Measurements from ENCODE around the gene PTPN14. TPM values are rescaled to one million over a fixed set of nuclear protein-coding genes. Genes with fewer than 3 reads are reported as not detected.

Gene PTPN14
- total RNA-seq, 5 donors from 2014 or later (not counting 1 experiment from before 2014, with no cell fraction given), result 0.02 to 0.36 (median 0.29) TPM

- POLR2A ChIA-PET, result no interaction called here
- ATAC-seq (replicated peaks in 1 of 4), result no peak
- H3K27me3 ChIP-seq (replicated peaks in 1 of 2; ENCODE audit: control insufficient read depth in 2 of 2, extremely low read depth in 1 of 2, insufficient read depth in 2 of 2, low read length in 1 of 2), result peaks cover 0 to 4% of the 10 kb centered on the region in 2 experiments
- H3K4me1 ChIP-seq (ENCODE audit: control insufficient read depth in 1 of 2, extremely low read depth in 1 of 2, insufficient read depth in 2 of 2, low read length in 2 of 2), result peaks cover 0 to 4% of the 10 kb centered on the region in 2 experiments
- no peak for DNase-seq
- H3K36me3 ChIP-seq (ENCODE audit: control insufficient read depth in 2 of 2, extremely low read depth in 1 of 2, insufficient read depth in 1 of 2, low read length in 1 of 2), result no peaks in the 10 kb centered on the region
- H3K4me3 Mint-ChIP-seq, result no peak overlapping the region
- peaks cover 0 to 3% of the 10 kb centered on the region in 2 donors for H3K27me3 Mint-ChIP-seq
- no peak overlapping the region for H3K27ac ChIP-seq (ENCODE audit: low read length)
- H3K36me3 Mint-ChIP-seq, result no peaks in the 10 kb centered on the region
- CTCF ChIA-PET, result no interaction called here
- H3K9me3 ChIP-seq, result no peaks in the 10 kb centered on the region
- peaks cover 6 to 8% (median 7%) of the 10 kb centered on the region in 3 donors for H3K4me1 Mint-ChIP-seq
- no peak overlapping the region for H3K27ac Mint-ChIP-seq
- H3K9me3 Mint-ChIP-seq, result no peaks in the 10 kb centered on the region
- 0% methylated on average over 1 of the region's 2 CpGs for WGBS (ENCODE audit: insufficient coverage)
- H3K4me3 ChIP-seq (ENCODE audit: control insufficient read depth in 1 of 2, extremely low read depth in 1 of 2, low read length in 1 of 2), result no peak overlapping the region
Observed at GRCh38 chr1:214445831-214446614, 105.4 kb downstream of the PTPN14 start.

- H3K9me3 Mint-ChIP-seq, result no peaks in the 10 kb centered on the region
- no peak overlapping the region for H3K27ac Mint-ChIP-seq
- H3K4me3 Mint-ChIP-seq, result no peak overlapping the region
- Histone ChIP-seq H3K9me3 (no peaks in the 10 kb centered on the region), H3K4me3 (ENCODE audit: control insufficient read depth in 1 of 2, extremely low read depth in 1 of 2, low read length in 1 of 2) (no peak overlapping the region), H3K36me3 (ENCODE audit: control insufficient read depth in 2 of 2, extremely low read depth in 1 of 2, insufficient read depth in 1 of 2, low read length in 1 of 2) (no peaks in the 10 kb centered on the region), H3K27me3 (replicated peaks in 1 of 2; ENCODE audit: control insufficient read depth in 2 of 2, extremely low read depth in 1 of 2, insufficient read depth in 2 of 2, low read length in 1 of 2) (peaks cover 0 to 4% of the 10 kb centered on the region in 2 experiments), H3K27ac (ENCODE audit: low read length) (no peak overlapping the region), H3K4me1 (ENCODE audit: control insufficient read depth in 1 of 2, extremely low read depth in 1 of 2, insufficient read depth in 2 of 2, low read length in 2 of 2) (peaks cover 0 to 10% of the 10 kb centered on the region in 2 experiments)
- H3K36me3 Mint-ChIP-seq, result no peaks in the 10 kb centered on the region
- peaks cover 9 to 15% (median 12%) of the 10 kb centered on the region in 3 donors for H3K4me1 Mint-ChIP-seq
- ChIA-PET CTCF (no interaction called here), POLR2A (no interaction called here)
- no peak for DNase-seq
- ATAC-seq (replicated peaks in 1 of 4), result no peak
- H3K27me3 Mint-ChIP-seq, result peaks cover 0 to 3% of the 10 kb centered on the region in 2 donors
- 72% methylated on average over 3 of the region's 3 CpGs for WGBS (ENCODE audit: insufficient coverage)
Observed at GRCh38 chr1:214445199-214445598, 106.2 kb downstream of the PTPN14 start.

- H3K27ac Mint-ChIP-seq, result peak overlapping the region in 1 of 2 donors; percentile 4
- no peak for DNase-seq
- H3K4me1 ChIP-seq (ENCODE audit: control insufficient read depth in 1 of 2, extremely low read depth in 1 of 2, insufficient read depth in 2 of 2, low read length in 2 of 2), result peaks cover 0 to 16% of the 10 kb centered on the region in 2 experiments
- ChIA-PET CTCF (interaction anchor here in 1 of 2 donors (0.7 kb wide), 1 partner anchor 13 kb away, joined by 3 read pairs; no protein-coding TSS in a partner anchor), POLR2A (no interaction called here)
- no peaks in the 10 kb centered on the region for H3K9me3 ChIP-seq
- H3K9me3 Mint-ChIP-seq, result no peaks in the 10 kb centered on the region
- H3K27me3 Mint-ChIP-seq, result peaks cover 0 to 3% of the 10 kb centered on the region in 2 donors
- no peaks in the 10 kb centered on the region for H3K36me3 Mint-ChIP-seq
- H3K36me3 ChIP-seq (ENCODE audit: control insufficient read depth in 2 of 2, extremely low read depth in 1 of 2, insufficient read depth in 1 of 2, low read length in 1 of 2), result no peaks in the 10 kb centered on the region
- no CpG with 5 or more reads among the region's 3 CpGs for WGBS (ENCODE audit: insufficient coverage)
- no peak for ATAC-seq (replicated peaks in 1 of 4)
- H3K27ac ChIP-seq (ENCODE audit: low read length), result no peak overlapping the region
- H3K27me3 ChIP-seq (replicated peaks in 1 of 2; ENCODE audit: control insufficient read depth in 2 of 2, extremely low read depth in 1 of 2, insufficient read depth in 2 of 2, low read length in 1 of 2), result no peaks in the 10 kb centered on the region
- H3K4me3 ChIP-seq (ENCODE audit: control insufficient read depth in 1 of 2, extremely low read depth in 1 of 2, low read length in 1 of 2), result no peak overlapping the region
- H3K4me3 Mint-ChIP-seq, result no peak overlapping the region
- H3K4me1 Mint-ChIP-seq, result peaks cover 17 to 24% (median 20%) of the 10 kb centered on the region in 3 donors
Observed at GRCh38 chr1:214444182-214444939, 107.0 kb downstream of the PTPN14 start.

GRCh38 chr1:214441119-214441518 is 110.3 kb downstream of the PTPN14 start:
- Histone ChIP-seq H3K27me3 (replicated peaks in 1 of 2; ENCODE audit: control insufficient read depth in 2 of 2, extremely low read depth in 1 of 2, insufficient read depth in 2 of 2, low read length in 1 of 2) (no peaks in the 10 kb centered on the region), H3K27ac (ENCODE audit: low read length) (no peak overlapping the region), H3K9me3 (no peaks in the 10 kb centered on the region), H3K36me3 (ENCODE audit: control insufficient read depth in 2 of 2, extremely low read depth in 1 of 2, insufficient read depth in 1 of 2, low read length in 1 of 2) (no peaks in the 10 kb centered on the region), H3K4me3 (ENCODE audit: control insufficient read depth in 1 of 2, extremely low read depth in 1 of 2, low read length in 1 of 2) (no peak overlapping the region), H3K4me1 (ENCODE audit: control insufficient read depth in 1 of 2, extremely low read depth in 1 of 2, insufficient read depth in 2 of 2, low read length in 2 of 2) (peaks cover 0 to 25% of the 10 kb centered on the region in 2 experiments)
- no peaks in the 10 kb centered on the region for H3K36me3 Mint-ChIP-seq
- ATAC-seq (replicated peaks in 1 of 4) (peak in 1 of 4 experiments; percentile 84), DNase-seq (peak in 1 of 35 experiments; percentile 18)
- ChIA-PET CTCF (interaction anchor here in 1 of 2 donors (1.2 kb wide), 1 partner anchor 14 kb away, joined by 4 read pairs; no protein-coding TSS in a partner anchor), POLR2A (no interaction called here)
- peaks cover 31 to 39% (median 33%) of the 10 kb centered on the region in 3 donors for H3K4me1 Mint-ChIP-seq
- H3K27me3 Mint-ChIP-seq, result no peaks in the 10 kb centered on the region
- H3K4me3 Mint-ChIP-seq, result no peak overlapping the region
- no CpG with 5 or more reads among the region's 3 CpGs for WGBS (ENCODE audit: insufficient coverage)
- H3K27ac Mint-ChIP-seq, result no peak overlapping the region
- H3K9me3 Mint-ChIP-seq, result no peaks in the 10 kb centered on the region

- Histone ChIP-seq H3K4me1 (ENCODE audit: control insufficient read depth in 1 of 2, extremely low read depth in 1 of 2, insufficient read depth in 2 of 2, low read length in 2 of 2) (peaks cover 0 to 25% of the 10 kb centered on the region in 2 experiments), H3K27me3 (replicated peaks in 1 of 2; ENCODE audit: control insufficient read depth in 2 of 2, extremely low read depth in 1 of 2, insufficient read depth in 2 of 2, low read length in 1 of 2) (no peaks in the 10 kb centered on the region), H3K27ac (ENCODE audit: low read length) (no peak overlapping the region), H3K36me3 (ENCODE audit: control insufficient read depth in 2 of 2, extremely low read depth in 1 of 2, insufficient read depth in 1 of 2, low read length in 1 of 2) (no peaks in the 10 kb centered on the region), H3K9me3 (no peaks in the 10 kb centered on the region), H3K4me3 (ENCODE audit: control insufficient read depth in 1 of 2, extremely low read depth in 1 of 2, low read length in 1 of 2) (no peak overlapping the region)
- ChIA-PET CTCF (interaction anchor here in 1 of 2 donors (1.2 kb wide), 1 partner anchor 13 kb away, joined by 4 read pairs; no protein-coding TSS in a partner anchor), POLR2A (no interaction called here)
- H3K4me1 Mint-ChIP-seq, result peaks cover 31 to 39% (median 31%) of the 10 kb centered on the region in 3 donors
- ATAC-seq (replicated peaks in 1 of 4) (no peak), DNase-seq (no peak)
- H3K27ac Mint-ChIP-seq, result peak overlapping the region in 1 of 2 donors; percentile 13
- peak overlapping the region in 1 of 3 donors; percentile 59 for H3K4me3 Mint-ChIP-seq
- H3K36me3 Mint-ChIP-seq, result no peaks in the 10 kb centered on the region
- peaks cover 0 to 5% (median 0%) of the 10 kb centered on the region in 3 donors for H3K9me3 Mint-ChIP-seq
- no peaks in the 10 kb centered on the region for H3K27me3 Mint-ChIP-seq
- WGBS (ENCODE audit: insufficient coverage), result 78% methylated on average over 1 of the region's 4 CpGs
Observed at GRCh38 chr1:214440219-214440965, 111.0 kb downstream of the PTPN14 start.
